ENCODE results near the gene HHLA2. TPM values are rescaled to one million over a fixed set of nuclear protein-coding genes. Genes with fewer than 3 reads are reported as not detected.

HHLA2 gene
- total and polyA plus RNA-seq, 2 donors, result 0.24 to 0.55 TPM

DNA sequence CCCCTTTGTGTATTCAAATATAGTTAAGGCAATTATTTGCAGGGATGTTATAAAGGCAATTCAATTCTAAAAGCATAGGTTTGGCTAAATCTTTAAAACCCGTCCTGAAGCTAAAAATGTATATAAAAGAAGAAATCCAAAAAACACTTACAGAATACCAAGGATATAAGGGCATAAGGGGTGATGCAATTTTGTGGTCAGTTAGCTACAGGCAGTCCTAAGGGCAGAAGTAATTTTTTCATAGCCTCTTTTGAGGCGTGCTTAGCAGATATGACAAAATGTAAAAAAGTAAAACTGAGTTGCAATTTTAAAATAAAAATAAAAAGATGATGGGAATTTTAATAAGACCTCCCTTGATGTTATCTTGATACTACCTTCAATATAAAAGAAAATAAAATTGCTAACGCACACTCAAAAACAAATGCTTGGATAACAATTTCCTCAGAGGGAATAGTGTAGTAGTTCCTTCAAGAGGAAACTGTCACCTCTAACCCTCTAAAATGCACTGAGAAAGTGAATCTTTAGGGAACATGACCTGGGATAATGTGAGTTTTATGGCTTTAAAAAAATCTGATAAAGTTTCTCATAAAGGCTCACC is 109.8 kb downstream of the HHLA2 start:
- peaks cover 0 to 3% of the 10 kb centered on the region in 2 donors for H3K9me3 ChIP-seq (ENCODE audit: control insufficient read depth in 2 of 2, insufficient read depth in 1 of 2, low read length in 1 of 2)
- no peak overlapping the region for H3K4me3 ChIP-seq (ENCODE audit: low read length in 2 of 2)
- H3K27ac ChIP-seq (ENCODE audit: low read depth in 1 of 2, low read length in 1 of 2), result no peak overlapping the region
- H3K27me3 ChIP-seq (ENCODE audit: control insufficient read depth in 2 of 2, insufficient read depth in 1 of 2, low read length in 1 of 2), result no peaks in the 10 kb centered on the region
- no peak for DNase-seq (ENCODE audit: low read depth in 6 of 9, low spot score in 9 of 9)
- H3K36me3 ChIP-seq (ENCODE audit: control insufficient read depth in 2 of 2, insufficient read depth in 2 of 2, low read length in 1 of 2), result no peaks in the 10 kb centered on the region
- H3K4me1 ChIP-seq (ENCODE audit: control insufficient read depth in 2 of 2, insufficient read depth in 2 of 2, low read length in 2 of 2), result peaks cover 0 to 14% of the 10 kb centered on the region in 2 donors
- WGBS, result 91% methylated on average over 3 of the region's 3 CpGs

DNA sequence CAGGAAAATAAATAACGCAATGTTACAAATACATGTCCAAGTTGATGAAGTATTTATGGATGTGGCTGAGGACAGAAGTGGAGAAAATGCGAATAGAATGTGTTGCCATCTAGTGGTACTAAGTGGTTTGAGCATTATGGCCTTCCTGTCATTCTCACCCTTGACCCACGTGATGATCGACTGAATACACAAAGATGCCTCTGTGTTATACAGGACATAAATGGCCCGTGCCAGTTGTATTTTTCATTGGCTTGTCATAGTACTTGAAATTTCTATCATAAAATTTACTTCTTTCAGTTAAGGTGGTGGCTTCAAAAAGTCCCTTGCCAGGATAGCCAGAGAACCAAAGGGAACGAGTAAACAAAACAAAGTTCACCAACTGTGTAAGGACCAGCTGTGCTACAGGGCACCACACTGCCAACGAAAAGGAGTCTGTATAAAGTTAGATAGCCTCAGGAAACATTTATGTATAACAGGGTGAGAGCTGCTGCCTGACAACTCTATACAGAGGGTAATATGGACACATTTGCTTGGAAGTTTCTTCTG is 110.4 kb downstream of the HHLA2 start:
- no peak overlapping the region for H3K27ac ChIP-seq (ENCODE audit: low read depth in 1 of 2, low read length in 1 of 2)
- WGBS, result 57% methylated on average over 7 of the region's 7 CpGs
- H3K36me3 ChIP-seq (ENCODE audit: control insufficient read depth in 2 of 2, insufficient read depth in 2 of 2, low read length in 1 of 2), result no peaks in the 10 kb centered on the region
- H3K27me3 ChIP-seq (ENCODE audit: control insufficient read depth in 2 of 2, insufficient read depth in 1 of 2, low read length in 1 of 2), result no peaks in the 10 kb centered on the region
- peaks cover 0 to 3% of the 10 kb centered on the region in 2 donors for H3K9me3 ChIP-seq (ENCODE audit: control insufficient read depth in 2 of 2, insufficient read depth in 1 of 2, low read length in 1 of 2)
- H3K4me3 ChIP-seq (ENCODE audit: low read length in 2 of 2), result no peak overlapping the region
- H3K4me1 ChIP-seq (ENCODE audit: control insufficient read depth in 2 of 2, insufficient read depth in 2 of 2, low read length in 2 of 2), result peaks cover 0 to 14% of the 10 kb centered on the region in 2 donors
- DNase-seq (ENCODE audit: low read depth in 6 of 9, low spot score in 9 of 9), result peak in 8 of 9 donors; percentile 14 to 67 (median 48)

DNA sequence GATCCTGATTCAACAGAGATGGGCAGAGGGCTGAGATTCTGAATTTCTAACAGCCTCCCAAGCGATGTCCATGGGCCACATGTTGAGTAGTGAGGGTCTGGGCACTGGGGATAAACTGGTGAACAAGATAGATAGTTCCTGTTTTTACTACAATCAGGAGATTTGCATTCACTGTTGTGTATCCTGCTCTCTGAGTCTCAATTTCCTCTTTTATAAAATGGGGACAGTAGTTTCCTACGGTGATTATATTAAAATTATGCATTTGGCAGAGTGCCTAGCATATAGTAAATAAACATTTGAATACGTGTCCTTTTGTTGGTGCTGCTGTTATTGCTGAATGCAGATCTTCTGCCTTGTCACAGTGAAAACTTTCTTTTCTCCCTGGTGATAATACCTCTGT is 111.5 kb downstream of the HHLA2 start:
- Histone ChIP-seq H3K27ac (ENCODE audit: low read depth in 1 of 2, low read length in 1 of 2) (no peak overlapping the region), H3K4me1 (ENCODE audit: control insufficient read depth in 2 of 2, insufficient read depth in 2 of 2, low read length in 2 of 2) (peaks cover 0 to 14% of the 10 kb centered on the region in 2 donors), H3K27me3 (ENCODE audit: control insufficient read depth in 2 of 2, insufficient read depth in 1 of 2, low read length in 1 of 2) (no peaks in the 10 kb centered on the region), H3K36me3 (ENCODE audit: control insufficient read depth in 2 of 2, insufficient read depth in 2 of 2, low read length in 1 of 2) (no peaks in the 10 kb centered on the region), H3K9me3 (ENCODE audit: control insufficient read depth in 2 of 2, insufficient read depth in 1 of 2, low read length in 1 of 2) (peaks cover 0 to 3% of the 10 kb centered on the region in 2 donors), H3K4me3 (ENCODE audit: low read length in 2 of 2) (no peak overlapping the region)
- WGBS, result 47% methylated on average over 3 of the region's 3 CpGs
- DNase-seq (ENCODE audit: low read depth in 6 of 9, low spot score in 9 of 9), result no peak

DNA sequence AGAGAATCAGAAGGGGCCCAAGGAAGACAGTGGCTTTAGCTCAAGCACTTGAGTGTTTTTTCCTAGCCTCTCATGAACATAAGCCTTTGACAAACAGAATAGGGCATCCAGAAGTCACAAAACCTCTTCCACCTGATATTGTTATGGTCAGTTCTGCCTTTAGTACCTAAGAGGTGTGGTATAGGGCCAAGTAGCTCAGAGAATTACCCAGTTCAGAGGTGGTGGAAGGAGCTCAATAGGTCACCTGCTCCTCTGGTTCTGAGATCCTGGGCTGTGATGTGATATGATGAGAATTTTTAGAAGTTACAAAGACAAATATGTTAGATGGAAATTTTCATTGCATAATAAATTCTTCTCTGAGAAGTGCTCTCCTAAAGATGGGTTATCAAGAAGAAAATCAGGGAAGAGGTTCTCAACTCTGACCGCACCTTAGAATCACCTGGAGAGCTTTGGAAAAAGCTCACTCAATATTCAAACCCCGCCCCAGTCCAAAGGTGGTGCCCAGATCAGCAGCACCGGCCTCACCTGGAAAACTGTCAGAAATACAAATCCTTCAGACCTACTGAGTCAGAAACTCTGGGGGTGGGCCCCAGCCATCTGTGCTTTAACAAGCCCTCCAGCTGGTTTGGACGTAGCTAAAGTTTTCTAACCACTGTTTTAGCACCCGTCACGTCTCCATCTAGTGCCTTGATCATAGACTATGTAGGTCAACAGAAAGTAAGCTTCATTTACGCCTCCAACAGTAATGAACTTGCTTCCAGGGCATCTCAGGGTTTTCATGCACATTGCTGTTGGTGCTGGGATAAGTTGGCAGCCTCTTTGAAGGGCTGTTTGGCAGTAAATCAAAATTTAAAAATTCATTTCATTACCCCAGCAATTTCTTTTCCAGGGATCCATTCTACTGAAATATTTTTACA is 112.8 kb downstream of the HHLA2 start:
- no peaks in the 10 kb centered on the region for H3K27me3 ChIP-seq (ENCODE audit: control insufficient read depth in 2 of 2, insufficient read depth in 1 of 2, low read length in 1 of 2)
- H3K36me3 ChIP-seq (ENCODE audit: control insufficient read depth in 2 of 2, insufficient read depth in 2 of 2, low read length in 1 of 2), result no peaks in the 10 kb centered on the region
- H3K27ac ChIP-seq (ENCODE audit: low read depth in 1 of 2, low read length in 1 of 2), result peak overlapping the region in 1 of 2 donors; percentile 42
- H3K4me3 ChIP-seq (ENCODE audit: low read length in 2 of 2), result no peak overlapping the region
- peaks cover 0 to 14% of the 10 kb centered on the region in 2 donors for H3K4me1 ChIP-seq (ENCODE audit: control insufficient read depth in 2 of 2, insufficient read depth in 2 of 2, low read length in 2 of 2)
- peak in 3 of 9 donors; percentile 4 to 36 (median 36) for DNase-seq (ENCODE audit: low read depth in 6 of 9, low spot score in 9 of 9)
- peaks cover 0 to 3% of the 10 kb centered on the region in 2 donors for H3K9me3 ChIP-seq (ENCODE audit: control insufficient read depth in 2 of 2, insufficient read depth in 1 of 2, low read length in 1 of 2)
- WGBS, result 90% methylated on average over 7 of the region's 7 CpGs

GRCh38 chr3:108409800-108410178 is 113.4 kb downstream of the HHLA2 start:
- DNase-seq (ENCODE audit: low read depth in 6 of 9, low spot score in 9 of 9), result no peak
- H3K27ac ChIP-seq (ENCODE audit: low read depth in 1 of 2, low read length in 1 of 2), result no peak overlapping the region
- WGBS, result 98% methylated on average over 4 of the region's 4 CpGs

GRCh38 chr3:108410531-108410984 is 114.2 kb downstream of the HHLA2 start:
- Histone ChIP-seq H3K36me3 (ENCODE audit: control insufficient read depth in 2 of 2, insufficient read depth in 2 of 2, low read length in 1 of 2) (no peaks in the 10 kb centered on the region), H3K9me3 (ENCODE audit: control insufficient read depth in 2 of 2, insufficient read depth in 1 of 2, low read length in 1 of 2) (peaks cover 0 to 3% of the 10 kb centered on the region in 2 donors), H3K27me3 (ENCODE audit: control insufficient read depth in 2 of 2, insufficient read depth in 1 of 2, low read length in 1 of 2) (no peaks in the 10 kb centered on the region), H3K4me1 (ENCODE audit: control insufficient read depth in 2 of 2, insufficient read depth in 2 of 2, low read length in 2 of 2) (peaks cover 0 to 14% of the 10 kb centered on the region in 2 donors), H3K4me3 (ENCODE audit: low read length in 2 of 2) (no peak overlapping the region), H3K27ac (ENCODE audit: low read depth in 1 of 2, low read length in 1 of 2) (no peak overlapping the region)
- DNase-seq (ENCODE audit: low read depth in 6 of 9, low spot score in 9 of 9), result no peak
- 97% methylated on average over 11 of the region's 11 CpGs for WGBS

More at GRCh38 chr3:108409800-108410178, 113.4 kb downstream of the HHLA2 start:
- Histone ChIP-seq H3K4me3 (ENCODE audit: low read length in 2 of 2) (no peak overlapping the region), H3K9me3 (ENCODE audit: control insufficient read depth in 2 of 2, insufficient read depth in 1 of 2, low read length in 1 of 2) (peaks cover 0 to 3% of the 10 kb centered on the region in 2 donors), H3K27me3 (ENCODE audit: control insufficient read depth in 2 of 2, insufficient read depth in 1 of 2, low read length in 1 of 2) (no peaks in the 10 kb centered on the region), H3K4me1 (ENCODE audit: control insufficient read depth in 2 of 2, insufficient read depth in 2 of 2, low read length in 2 of 2) (peaks cover 0 to 14% of the 10 kb centered on the region in 2 donors), H3K36me3 (ENCODE audit: control insufficient read depth in 2 of 2, insufficient read depth in 2 of 2, low read length in 1 of 2) (no peaks in the 10 kb centered on the region)

DNA sequence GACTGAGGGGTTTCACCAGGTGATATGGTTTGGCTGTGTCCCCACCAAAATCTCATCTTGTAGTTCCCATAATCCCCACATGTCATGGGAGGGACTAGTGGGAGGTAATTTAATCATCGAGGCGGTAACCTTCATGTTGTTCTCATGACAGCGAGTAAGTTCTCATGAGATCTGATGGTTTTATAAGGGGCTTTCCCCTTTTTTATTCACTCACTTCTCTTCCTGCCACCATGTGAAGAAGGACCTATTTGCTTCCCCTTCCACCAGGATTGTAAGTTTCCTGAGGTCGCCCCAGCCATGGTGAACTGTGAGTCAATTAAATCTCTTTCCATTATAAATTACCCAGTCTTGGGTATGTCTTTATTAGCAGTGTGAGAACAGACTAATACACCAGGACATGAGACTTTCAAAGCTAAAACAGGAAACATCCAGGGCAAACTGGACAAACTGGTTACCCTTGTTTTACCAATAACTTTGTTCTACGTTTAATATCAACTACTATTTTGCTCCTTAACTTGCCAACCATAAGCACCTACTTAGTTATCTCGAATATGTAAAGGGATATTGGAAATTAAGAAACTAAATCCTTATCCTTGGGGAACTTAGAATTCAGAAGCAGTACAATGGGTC is 115.9 kb downstream of the HHLA2 start:
- no peaks in the 10 kb centered on the region for H3K27me3 ChIP-seq (ENCODE audit: control insufficient read depth in 2 of 2, insufficient read depth in 1 of 2, low read length in 1 of 2)
- H3K4me1 ChIP-seq (ENCODE audit: control insufficient read depth in 2 of 2, insufficient read depth in 2 of 2, low read length in 2 of 2), result peaks cover 0 to 8% of the 10 kb centered on the region in 2 donors
- DNase-seq (ENCODE audit: low read depth in 6 of 9, low spot score in 9 of 9), result no peak
- H3K9me3 ChIP-seq (ENCODE audit: control insufficient read depth in 2 of 2, insufficient read depth in 1 of 2, low read length in 1 of 2), result peaks cover 0 to 3% of the 10 kb centered on the region in 2 donors
- no peak overlapping the region for H3K4me3 ChIP-seq (ENCODE audit: low read length in 2 of 2)
- no peak overlapping the region for H3K27ac ChIP-seq (ENCODE audit: low read depth in 1 of 2, low read length in 1 of 2)
- H3K36me3 ChIP-seq (ENCODE audit: control insufficient read depth in 2 of 2, insufficient read depth in 2 of 2, low read length in 1 of 2), result no peaks in the 10 kb centered on the region
- WGBS, result 96% methylated on average over 6 of the region's 6 CpGs

- WGBS, result 96% methylated on average over 5 of the region's 5 CpGs
- no peak overlapping the region for H3K27ac ChIP-seq (ENCODE audit: low read depth in 1 of 2, low read length in 1 of 2)
- H3K4me1 ChIP-seq (ENCODE audit: control insufficient read depth in 2 of 2, insufficient read depth in 2 of 2, low read length in 2 of 2), result peaks cover 0 to 4% of the 10 kb centered on the region in 2 donors
- no peaks in the 10 kb centered on the region for H3K36me3 ChIP-seq (ENCODE audit: control insufficient read depth in 2 of 2, insufficient read depth in 2 of 2, low read length in 1 of 2)
- H3K9me3 ChIP-seq (ENCODE audit: control insufficient read depth in 2 of 2, insufficient read depth in 1 of 2, low read length in 1 of 2), result peaks cover 0 to 3% of the 10 kb centered on the region in 2 donors
- H3K4me3 ChIP-seq (ENCODE audit: low read length in 2 of 2), result no peak overlapping the region
- DNase-seq (ENCODE audit: low read depth in 6 of 9, low spot score in 9 of 9), result no peak
- no peaks in the 10 kb centered on the region for H3K27me3 ChIP-seq (ENCODE audit: control insufficient read depth in 2 of 2, insufficient read depth in 1 of 2, low read length in 1 of 2)
Measured at GRCh38 chr3:108414007-108414406, 117.7 kb downstream of the HHLA2 start.

Measured in thymus (tissue), 11 donors.